ENCODE data around the gene CHPT1.

- TF ChIP-seq CTCF (IDR thresholded peaks at IDR 0.05) (no peak), RAD21 (IDR thresholded peaks at IDR 0.05; ENCODE audit: low read length) (no peak), YY1 (IDR thresholded peaks at IDR 0.05; ENCODE audit: low read depth) (no peak), POLR2AphosphoS5 (IDR thresholded peaks at IDR 0.05; ENCODE audit: low read depth, low read length) (no peak), CHD2 (IDR thresholded peaks at IDR 0.05; ENCODE audit: low read length, partially characterized antibody) (no peak), REST (IDR thresholded peaks at IDR 0.05; ENCODE audit: low read depth, low read length) (no peak), GABPA (IDR thresholded peaks at IDR 0.05; ENCODE audit: low read depth) (no peak), RFX5 (IDR thresholded peaks at IDR 0.05; ENCODE audit: low read length) (no peak), TAF1 (IDR thresholded peaks at IDR 0.05; ENCODE audit: borderline replicate concordance, low read depth, low read length) (no peak), PBX3 (IDR thresholded peaks at IDR 0.05) (no peak), RXRA (IDR thresholded peaks at IDR 0.05; ENCODE audit: borderline replicate concordance, low read depth) (no peak)
- TF ChIP-seq, protein P1, sequence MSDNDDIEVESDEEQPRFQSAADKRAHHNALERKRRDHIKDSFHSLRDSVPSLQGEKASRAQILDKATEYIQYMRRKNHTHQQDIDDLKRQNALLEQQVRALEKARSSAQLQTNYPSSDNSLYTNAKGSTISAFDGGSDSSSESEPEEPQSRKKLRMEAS (IDR thresholded peaks at IDR 0.05; ENCODE audit: low read depth), result no peak
Measured at GRCh38 chr12:101703487-101703886, 6.0 kb downstream of the CHPT1 start.

Data from SK-N-SH (cell line).